DMS114 treated with DMSO at 0.1 percent for 48 hours (cell line): ENCODE measurements around the gene SNHG17.
"Not testable (repeated sequence)": the region's sequence is repeated elsewhere in the genome, so short reads cannot be mapped to it uniquely, and the experiment has no call there.

ENCODE experiments used
- DNase-seq: peaks from one replicate; lab custom pipeline; 2025; ENCODE audit not compliant: unreplicated experiment; lab: John Stamatoyannopoulos, UW

The SNHG17 gene

DNA sequence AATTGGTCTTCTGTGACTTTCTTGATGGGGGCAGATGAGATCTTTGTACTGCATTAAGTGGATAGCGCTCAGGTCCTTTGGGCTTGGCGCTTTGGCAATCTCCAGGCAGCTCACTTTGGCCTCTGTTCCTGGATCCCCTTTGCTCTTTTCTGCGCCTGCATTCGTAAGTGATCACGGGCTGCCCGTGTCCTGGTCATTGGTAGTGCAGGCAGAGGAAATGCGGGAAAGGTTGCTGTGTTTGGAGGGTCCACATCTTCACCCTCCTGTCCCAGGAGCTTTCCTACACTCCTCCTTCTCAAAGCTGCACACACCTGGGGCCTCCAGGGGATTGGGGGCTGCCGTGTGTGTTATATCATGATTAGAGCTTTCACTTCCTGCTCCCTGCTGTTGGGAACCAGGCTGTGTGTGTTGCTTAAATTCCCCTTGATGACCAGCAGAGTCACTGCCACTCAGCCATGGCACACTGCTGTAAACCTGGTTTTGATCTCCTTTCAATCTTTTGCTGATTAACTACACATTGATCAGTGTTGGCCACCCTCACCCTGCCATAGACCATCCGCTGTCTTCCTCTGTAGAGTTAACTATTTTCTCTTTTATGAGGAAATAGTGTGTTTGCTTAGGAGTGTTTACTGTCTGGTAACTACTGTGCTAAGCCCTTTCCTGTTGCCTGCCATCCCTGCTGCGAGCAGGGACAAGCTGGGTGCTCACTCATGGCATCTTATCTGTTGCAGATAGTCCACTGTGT lies 13.0 kb upstream of the SNHG17 start:
- DNase-seq = no peak

DNA sequence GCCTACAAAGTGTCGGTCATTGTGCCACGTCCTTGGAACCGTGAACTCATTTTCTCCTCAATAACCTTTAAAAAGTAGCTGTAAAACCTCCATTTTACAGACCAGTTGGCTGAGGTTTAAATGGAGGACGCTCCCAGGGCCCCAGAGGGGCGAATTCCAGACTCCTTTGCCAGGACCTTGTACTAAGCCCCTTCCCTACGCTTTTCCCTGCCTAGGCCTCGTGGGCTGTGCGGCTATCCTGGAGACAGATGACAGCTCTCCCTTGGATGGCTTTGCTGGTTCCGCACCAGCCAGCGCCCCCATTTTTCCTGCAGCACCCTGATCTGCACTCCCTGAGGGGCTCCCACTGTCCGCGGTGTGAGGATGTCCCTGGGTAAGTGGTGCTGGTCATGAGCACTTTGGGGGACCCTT lies 12.1 kb upstream of the SNHG17 start:
- DNase-seq = no peak

DNA sequence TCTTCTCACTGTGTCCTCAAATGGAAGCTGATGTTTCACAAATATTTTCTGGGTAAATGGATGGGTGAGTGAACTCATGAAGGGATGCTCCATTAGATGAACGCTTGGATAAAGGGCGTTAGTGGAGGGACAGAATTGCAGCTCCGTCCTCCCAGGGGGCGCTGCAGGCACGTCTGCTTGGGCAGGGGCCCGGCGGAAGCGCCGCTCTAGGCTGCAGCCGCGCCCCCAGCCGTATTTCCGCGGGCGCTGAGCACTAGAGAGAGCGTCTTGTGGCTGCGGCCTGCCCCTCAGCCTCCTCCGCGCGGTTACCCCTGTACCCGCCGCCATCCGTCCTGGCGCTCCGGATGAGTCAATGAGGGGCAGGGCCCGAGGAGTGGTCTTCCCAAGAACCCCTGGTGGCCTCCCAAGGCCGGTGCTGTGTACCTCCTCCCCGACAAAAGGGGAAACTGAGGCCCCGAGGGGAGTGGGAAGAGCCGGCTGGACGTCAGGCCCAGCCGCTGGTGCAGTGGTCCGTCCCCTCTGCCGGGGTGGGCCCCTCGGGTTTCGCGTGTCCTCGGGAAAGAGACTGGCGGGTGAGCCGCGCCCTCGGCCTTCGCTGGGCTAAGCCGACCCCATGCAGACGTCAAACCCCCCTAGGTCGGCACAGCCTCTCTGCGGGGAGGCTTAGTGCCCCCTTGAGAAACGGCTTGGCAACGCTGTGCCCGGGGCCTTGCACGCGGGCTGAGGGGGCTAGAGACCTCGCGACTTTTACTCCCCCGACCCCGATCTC lies 11.5 kb upstream of the SNHG17 start:
- DNase-seq = peak; percentile 78

DNA sequence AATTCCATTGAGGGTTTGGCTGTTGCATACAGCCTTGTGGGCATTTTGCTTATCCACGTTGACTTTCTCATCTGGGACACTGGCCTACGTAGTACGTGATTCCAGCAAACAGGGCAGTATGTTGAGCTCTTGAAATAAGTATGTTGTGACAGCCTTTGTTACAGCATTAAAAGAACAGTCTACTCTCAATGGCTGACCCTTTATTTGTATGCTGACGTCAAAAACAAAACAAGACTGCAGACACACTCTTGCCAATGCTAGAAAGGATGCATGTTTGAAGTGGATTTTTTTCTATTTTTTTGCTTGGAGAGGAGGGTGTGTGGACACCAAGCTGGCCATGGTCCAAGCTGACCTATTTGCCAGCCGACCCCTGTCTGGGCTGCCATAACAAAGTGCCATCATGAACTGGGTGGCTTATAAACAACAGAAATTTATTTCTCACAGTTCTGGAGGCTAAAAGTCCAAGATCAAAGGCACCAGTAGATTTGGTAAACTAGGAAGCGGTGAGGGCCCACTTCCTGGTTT lies 10.8 kb upstream of the SNHG17 start:
- DNase-seq = no peak

DNA sequence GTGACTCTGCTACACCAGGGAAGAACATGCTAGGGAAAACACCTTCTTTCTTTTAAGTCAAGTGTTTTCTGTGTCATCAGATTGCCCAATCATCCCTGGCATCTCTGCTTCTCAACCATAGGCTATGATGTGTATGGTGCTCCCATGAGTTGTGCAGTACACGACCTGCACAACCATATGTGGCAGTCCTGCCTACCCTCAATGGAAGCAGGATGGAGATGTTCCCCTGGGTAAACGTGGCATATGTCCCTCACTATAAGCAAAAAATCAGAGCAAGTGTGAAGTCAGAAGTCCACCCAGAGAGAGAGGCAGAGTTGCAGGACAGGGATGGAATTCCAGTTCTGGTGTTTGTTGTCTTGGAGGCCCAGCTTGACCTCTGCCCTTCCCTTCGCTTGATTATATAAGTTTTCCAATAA lies 10.3 kb upstream of the SNHG17 start:
- DNase-seq = no peak

DNA sequence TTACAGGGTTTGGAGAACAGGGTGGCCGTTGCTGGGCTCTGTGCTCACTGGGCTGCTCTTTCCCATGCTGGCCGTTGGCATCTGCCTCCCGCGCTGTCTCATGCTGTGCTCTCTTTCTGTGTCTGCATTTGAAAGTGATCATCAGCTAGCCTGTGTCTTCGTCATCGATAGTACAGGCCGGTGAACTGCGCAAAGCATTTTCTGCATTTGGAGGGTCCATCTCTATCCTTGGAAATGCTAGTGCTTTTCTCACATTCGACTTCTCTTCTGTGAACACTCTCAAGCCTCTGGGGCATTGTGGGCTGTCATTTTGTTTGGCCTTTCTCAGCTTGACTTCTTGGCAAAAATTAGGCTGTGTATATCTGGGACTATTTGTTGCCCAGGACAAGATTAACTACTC lies 6.8 kb upstream of the SNHG17 start:
- DNase-seq = no peak

DNA sequence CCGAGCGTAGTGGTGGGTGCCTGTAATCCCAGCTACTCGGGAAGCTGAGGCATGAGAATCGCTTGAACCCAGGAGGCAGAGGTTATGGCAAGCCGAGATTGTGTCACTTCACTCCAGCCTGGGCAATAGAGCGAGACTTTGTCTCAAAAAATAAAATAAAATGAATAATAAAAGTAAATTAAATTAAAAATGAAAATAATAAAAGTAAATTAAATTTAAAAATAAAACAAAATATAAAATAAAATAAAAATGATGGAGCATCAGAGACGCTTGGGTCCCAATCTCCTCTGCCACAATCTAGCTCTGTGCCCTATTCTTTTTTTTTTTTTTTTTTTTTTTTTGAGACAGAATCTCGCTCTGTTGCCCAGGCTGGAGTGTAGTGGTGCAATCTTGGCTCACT lies 6.0 kb upstream of the SNHG17 start:
- not testable (repeated sequence) for DNase-seq

DNA sequence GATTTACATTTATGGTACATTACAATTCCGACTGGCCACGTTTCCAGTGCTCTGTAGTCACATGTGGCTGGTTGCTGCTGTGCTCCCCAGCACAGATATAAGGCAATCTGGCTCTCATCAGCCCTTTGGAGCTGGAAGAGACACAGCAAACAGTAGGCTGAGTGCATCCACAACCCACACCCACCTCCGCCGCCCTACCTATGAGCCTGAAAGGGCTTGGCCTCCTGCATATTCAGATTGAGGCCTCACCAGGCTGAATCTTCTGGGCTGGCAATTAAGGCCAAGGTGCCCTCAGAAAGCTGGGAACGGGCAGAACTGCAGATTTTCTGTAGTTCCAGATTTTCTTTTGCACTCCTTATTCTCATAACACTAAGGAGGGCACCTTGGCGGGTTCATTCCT lies 2.7 kb upstream of the SNHG17 start:
- no peak for DNase-seq

DNA sequence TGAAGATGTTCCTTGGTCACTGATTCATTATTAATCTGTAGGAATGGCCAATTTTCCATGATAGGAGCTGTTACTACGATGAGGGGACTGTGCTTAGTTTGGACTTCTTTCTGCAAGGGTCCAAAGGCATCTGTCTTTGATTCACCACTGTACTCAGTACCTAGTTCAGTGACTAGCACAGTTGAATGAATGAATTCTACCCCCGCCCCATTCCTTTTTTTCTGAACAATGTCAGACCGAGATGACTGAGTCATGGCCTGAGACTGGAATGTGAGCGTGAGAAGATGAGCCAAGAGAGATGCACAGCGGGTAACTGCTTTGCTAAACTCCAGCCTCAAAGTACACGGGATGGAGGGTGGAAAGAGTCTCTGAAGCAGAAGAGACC lies 419 bp upstream of the SNHG17 start:
- no peak for DNase-seq

DNA sequence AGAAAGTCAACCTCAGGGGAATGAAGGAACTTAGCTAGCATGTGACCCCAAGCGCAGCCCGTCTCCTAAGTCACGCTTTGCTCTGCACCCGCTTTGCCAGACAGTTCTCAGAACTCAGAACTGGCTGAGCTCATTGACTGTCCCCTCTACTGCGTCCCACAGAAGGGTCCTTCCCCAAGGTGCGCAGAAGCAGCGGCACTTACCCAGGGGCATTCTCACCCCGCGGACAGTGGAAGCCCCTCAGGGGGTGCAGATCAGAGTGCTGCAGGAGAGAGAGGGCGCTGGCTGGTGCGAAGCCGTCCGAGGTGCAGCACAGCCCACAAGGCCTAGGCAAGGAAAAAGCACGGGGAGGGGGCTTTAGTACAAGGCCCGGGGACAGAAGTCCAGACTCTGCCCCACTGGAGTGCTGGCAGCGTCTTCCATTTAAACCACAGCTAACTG lies 807 bp downstream of the SNHG17 start:
- no peak for DNase-seq

DNA sequence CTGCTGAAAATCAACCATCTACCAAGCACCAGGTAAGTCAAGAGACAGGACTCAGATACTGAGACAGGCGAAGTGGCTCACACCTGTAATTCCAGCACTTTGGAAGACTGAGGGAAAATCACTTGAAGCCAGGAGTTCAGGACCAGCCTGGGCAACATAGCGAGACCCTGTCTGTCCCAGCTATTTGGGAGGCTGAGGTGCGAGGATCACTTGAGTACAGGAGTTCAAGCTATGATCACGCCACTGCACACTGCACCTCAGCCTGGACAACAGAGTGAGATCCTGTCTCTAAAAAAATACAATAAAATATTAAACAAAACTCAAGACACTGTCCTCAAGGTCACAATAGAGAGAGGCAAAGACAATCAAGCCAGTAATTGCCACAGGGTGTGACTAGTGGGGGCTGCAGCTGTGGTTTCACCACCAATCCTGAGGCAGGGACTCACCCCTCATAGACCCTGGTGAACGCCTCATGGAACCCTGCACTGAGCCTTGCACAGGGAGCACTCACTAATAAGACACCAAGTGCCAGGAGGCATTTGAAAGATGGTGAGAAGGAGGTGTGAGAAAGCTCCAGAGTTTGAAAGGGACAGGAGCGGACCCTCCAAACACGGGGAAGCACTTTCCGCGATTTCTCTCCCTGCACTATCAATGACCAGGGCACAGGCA lies 1.7 kb downstream of the SNHG17 start:
- DNase-seq = no peak

DNA sequence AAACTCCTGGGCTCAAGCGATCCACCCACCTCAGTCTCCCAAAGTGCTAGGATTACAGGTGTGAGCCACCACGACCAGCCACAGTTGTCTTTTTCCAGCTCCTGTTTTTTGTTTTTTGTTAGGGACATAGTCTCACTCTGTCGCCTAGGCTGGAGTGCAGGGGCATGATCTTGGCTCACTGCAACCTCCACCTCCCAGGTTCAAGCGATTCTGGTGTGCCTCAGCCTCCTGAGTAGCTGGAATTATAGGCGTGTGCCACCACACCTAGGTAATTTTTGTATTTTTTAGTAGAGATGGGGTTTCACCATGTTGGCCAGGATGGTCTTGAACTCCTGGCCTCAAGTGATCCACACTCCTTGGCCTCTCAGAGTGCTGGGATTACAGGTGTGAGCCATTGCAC lies 2.3 kb downstream of the SNHG17 start:
- not testable (repeated sequence) for DNase-seq

DNA sequence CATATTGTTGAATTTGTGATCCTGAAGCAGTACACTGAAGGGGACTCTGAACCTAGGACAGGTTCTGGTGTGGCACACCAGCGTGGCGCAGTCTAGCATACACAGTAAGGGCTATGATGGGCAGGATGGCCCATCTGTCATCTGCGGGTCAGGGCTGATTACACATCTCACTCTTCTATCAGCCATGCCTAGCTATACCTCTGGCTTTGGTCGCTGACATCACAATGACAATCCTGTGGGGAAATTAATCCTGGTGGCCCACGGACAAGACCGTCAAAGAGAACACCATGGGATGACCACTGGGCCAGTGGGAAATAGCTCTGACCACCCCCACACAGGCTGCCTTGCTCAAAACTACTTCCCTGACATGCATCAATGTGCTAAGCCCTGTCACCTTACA lies 2.8 kb downstream of the SNHG17 start:
- no peak for DNase-seq

DNA sequence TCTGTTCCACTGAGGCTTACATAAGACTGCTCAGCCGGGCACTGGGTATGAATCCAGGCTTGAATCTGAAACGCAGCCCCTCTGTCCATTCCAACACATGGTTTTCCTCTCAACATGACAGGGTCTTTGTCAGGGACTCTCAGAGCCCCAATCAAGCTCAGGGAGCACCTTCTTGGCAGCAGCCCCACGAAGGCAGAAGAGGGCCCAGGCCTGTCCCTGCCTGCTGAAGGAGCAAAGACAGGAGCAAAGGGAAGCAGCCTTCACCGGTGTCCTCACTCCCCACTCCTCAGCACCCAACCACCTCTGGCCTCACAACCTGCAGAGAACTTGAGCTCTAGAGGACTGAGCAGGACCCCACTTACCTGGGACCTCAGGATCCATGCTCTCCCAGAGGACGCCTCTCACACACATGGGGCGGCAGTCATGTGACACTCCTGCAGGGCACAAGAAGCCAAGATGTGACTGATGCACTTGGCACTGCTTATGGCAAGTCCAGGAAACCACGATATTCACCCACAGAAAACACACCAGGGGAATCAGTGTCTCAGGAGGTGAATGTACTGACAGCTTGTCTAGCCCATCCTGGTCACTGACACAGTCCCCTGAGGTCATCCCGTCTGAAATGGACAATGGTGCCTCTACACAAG lies 4.3 kb downstream of the SNHG17 start:
- no peak for DNase-seq

DNA sequence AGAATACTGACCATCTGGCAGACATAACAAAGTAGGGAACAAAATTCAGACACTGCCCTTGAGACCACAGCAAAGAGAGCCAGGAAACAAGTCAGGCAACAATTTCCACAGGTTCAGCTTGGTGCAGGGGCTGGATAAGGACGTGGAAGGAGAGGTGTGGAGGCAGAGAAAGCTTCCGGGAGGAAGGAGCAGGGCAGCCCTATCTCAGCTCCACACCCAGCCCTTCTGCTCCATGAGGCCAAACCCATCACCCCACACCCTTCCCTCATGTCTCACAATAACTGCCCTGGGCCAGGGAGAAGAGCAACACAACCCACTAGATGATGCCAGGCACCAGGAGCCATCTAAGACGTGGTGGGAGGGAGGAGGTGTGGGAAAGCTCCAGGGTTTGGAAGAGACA lies 5.8 kb downstream of the SNHG17 start:
- DNase-seq = no peak

DNA sequence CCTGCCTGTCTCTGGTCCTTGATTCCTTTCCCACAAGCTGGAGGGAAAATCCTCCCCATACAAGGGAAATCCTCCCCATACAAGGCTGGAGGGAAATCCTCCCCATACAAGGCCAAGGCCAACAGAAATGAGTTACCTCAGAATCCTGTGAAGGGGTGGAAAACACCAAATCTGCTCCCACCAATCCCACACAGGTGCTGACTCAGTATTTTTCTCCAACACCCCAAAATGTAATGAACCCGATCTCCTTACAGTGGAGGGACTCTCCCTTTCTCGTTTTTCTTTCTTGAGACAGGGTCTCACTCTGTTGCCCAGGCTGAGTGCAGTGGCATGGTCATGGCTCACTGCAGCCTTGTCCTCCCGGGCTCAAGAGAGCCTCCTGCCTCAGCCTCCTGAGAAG lies 6.3 kb downstream of the SNHG17 start:
- DNase-seq = no peak

DNA sequence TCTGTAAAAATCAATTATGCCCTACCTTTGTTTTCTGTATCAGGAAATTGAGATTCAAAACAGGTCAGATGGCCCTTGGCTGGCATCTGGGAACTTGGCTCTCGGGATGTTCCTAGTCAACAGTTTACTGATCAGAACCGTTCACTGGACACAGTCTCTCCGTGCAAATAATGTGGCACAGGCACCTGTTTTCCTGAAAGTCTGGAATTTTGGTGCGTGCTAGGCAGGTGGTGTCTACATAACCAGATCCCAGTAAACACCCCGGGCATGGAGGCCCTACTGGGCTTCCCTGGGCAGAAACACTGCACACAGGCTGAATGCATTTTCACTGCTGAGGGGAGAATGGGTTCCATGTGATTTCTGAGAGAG lies 7.5 kb downstream of the SNHG17 start:
- DNase-seq = no peak

DNA sequence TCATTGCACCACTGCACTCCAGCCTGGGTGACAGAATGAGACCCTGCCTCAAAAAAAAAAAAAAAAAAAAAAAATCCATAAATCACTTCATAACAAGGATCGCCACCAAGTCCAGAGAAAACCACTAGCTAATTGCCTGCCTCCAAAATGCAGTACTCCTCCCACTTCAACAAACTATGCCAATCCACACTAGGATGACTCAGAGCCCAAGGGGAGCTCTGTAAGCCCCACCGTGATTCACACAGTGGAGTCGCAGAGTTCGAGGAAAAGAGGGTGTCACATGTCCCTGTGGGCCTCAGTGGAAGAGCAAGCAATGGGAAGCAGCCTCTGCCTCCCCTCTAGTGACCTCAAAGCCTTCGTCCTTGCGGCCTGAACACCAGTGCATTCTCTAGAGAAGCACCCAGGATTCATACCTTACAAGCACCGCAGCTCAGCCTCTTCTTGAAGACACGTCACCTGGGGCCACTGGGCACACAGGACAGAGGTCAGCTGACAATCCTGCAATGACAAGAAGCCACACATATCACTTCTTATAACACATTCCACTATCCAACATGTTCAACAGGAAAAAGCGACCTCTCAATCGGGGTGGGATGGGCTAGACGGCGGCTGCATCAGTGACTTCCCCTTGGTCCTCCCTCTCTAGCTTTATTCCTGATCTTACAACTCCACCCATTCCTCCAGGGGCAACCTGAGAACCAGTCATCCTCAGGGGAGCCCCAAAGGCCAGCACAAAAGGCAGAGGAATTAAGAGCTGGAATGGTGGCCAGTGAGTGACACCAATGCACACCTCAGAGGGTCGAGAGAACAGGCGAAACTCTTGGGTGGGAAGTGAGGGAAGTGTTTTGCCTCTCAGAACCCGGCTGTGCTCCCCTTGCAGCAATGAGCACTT lies 8.9 kb downstream of the SNHG17 start:
- no peak for DNase-seq

DNA sequence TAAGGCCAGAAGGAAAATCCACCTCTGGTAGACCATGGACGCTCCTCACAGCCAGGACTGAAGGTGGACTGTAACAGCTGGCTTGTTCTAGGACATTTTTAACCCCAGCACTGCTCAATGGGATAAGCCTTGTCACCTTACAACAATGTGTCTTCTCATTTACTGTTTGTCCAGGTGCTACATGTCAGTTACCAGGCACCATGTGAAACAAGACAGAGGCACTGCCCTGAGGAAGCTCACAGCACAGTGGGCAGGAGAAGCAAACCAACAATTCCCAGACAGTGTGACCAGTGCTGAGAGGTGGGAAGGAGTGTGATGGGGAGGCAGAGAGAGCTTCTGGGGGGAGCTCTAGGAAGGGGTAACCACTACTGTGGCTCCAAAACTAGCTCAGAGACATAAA lies 10.7 kb downstream of the SNHG17 start:
- no peak for DNase-seq

DNA sequence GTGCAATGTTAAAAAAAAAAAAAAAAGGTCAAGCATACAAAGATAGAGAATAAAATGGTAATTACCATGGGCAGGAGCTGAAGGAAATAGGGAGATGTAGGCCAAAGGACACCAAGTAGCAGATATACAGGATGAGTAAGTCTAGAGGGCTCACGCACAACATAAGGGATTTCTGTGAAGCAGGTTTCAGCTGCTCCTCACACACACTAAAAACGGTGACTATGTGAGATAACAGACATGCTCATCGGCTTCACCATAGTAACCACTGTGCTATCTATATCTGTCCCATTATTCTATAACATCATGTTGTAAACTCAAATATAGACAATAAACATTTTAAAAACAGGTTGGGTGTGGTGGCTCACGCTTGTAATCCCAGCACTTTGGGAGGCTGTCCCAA lies 11.6 kb downstream of the SNHG17 start:
- DNase-seq = no peak
